Fibroblast of pulmonary artery (primary cell): ENCODE results near the gene KMT2E.

Experiments used
- DNase-seq: peaks from one replicate; pipeline ENCODE4 v3.0.0-alpha.2; 2010; ENCODE audit warnings: low read depth
- H3K4me3 ChIP-seq: replicated peaks from 2 replicates; pipeline ENCODE4 v1.5.1; 2011; ENCODE audit warnings: low read depth, mild to moderate bottlenecking, control low read depth, low read length, moderate library complexity
- TF ChIP-seq, protein P1 (sequence below): IDR thresholded peaks from 2 replicates; pipeline ENCODE4 v1.5.1; 2011; ENCODE audit warnings: mild to moderate bottlenecking, control low read depth, low read length, inconsistent platforms; ENCODE audit errors: missing control alignments

The KMT2E gene

DNA sequence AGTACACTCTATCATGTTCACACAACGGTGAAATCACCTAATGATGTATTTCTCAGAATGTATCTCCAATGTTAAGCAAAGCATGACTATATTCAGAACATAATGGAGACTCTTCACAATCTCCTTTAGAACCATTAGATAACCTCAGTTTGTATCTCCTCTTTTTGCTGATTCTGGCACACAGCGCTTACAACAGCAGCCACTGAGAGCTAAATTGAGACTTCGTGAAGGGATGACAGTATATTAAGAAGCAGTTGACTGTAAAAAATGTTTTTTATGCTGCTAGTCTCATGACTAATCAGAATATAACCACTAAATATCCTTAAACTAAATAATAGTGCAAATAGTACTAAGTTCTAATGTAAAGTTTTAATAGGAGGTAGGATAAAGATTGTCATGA is 46.9 kb downstream of the KMT2E start:
- H3K4me3 ChIP-seq = no peak overlapping the region
- TF ChIP-seq, protein P1, sequence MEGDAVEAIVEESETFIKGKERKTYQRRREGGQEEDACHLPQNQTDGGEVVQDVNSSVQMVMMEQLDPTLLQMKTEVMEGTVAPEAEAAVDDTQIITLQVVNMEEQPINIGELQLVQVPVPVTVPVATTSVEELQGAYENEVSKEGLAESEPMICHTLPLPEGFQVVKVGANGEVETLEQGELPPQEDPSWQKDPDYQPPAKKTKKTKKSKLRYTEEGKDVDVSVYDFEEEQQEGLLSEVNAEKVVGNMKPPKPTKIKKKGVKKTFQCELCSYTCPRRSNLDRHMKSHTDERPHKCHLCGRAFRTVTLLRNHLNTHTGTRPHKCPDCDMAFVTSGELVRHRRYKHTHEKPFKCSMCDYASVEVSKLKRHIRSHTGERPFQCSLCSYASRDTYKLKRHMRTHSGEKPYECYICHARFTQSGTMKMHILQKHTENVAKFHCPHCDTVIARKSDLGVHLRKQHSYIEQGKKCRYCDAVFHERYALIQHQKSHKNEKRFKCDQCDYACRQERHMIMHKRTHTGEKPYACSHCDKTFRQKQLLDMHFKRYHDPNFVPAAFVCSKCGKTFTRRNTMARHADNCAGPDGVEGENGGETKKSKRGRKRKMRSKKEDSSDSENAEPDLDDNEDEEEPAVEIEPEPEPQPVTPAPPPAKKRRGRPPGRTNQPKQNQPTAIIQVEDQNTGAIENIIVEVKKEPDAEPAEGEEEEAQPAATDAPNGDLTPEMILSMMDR = no peak
- DNase-seq = no peak

DNA sequence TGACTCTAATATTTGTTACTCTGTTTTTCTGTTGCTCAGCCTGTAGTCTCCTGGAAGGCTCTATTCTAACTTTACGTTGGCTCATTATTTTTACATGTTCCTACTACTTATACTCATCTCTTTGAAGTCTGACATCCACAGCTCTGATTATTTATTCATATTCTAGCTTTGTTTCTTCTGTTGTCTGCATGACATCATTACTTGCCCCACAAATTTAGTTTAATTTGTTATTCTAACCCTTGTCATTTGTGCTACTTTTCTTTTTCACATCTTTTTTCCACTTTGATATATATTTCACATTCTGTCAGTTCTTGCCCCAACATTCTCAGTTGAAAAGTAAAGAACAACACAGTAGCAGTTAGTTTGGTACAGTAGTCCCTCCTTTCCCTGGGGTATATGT is 51.1 kb downstream of the KMT2E start:
- H3K4me3 ChIP-seq = no peak overlapping the region
- no peak for DNase-seq
- TF ChIP-seq, protein P1 = no peak

DNA sequence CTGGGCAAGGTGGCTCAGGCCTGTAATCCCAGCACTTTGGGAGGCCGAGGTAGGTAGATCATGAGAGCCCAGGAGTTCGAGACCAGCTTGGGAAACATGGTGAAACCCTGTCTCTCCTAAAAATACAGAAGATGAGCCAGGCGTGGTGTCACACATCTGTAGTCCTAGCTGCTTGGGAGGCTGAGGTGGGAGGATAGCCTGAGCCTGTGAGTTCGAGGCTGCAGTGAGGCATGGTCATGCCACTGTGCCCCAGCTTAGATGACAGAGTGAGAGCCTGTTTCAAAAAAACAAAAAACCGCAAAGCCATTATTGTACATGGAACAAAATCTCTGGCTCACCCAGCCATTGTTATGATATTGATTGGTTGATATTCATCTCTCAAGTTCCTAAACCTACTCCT is 53.7 kb downstream of the KMT2E start:
- H3K4me3 ChIP-seq = no peak overlapping the region
- DNase-seq = no peak
- TF ChIP-seq, protein P1 = no peak

DNA sequence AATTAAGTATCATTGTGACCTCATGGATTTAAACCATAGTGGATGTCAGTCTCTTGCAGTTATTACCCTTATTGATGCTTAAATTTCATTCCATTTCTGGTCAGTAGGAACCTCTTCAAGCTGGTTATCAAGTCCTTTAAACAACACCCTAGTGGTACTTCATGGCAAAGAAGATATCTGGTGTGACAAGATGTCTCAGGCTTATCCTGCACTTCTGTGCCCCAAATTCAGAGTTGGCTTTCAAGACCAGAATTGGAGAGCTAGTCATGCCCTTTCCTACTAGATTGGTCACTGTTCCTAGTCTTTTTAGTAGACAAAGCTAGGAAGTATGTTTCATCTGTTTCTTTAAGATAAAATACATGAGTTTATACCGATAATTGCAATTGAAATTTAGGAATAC is 54.9 kb downstream of the KMT2E start:
- TF ChIP-seq, protein P1 = no peak
- DNase-seq = no peak
- no peak overlapping the region for H3K4me3 ChIP-seq

DNA sequence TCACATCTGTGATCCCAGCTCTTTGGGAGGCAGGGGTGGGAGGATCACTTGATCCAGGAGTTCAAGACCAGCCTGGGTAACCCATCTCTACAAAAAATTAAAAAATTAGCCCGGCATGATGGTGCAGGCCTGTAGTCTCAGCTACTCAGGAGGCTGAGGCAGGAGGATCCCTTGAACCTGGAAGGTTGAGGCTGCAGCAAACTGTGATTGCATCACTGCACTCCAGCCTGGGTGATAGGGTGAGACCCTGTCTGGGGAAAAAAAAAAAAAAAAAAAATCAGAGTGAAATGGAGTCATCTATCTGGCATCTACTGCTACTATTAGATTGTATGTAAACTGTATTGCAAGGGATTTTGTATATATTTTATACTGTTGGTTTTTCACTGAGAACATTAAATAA is 59.1 kb downstream of the KMT2E start:
- DNase-seq = no peak
- TF ChIP-seq, protein P1 = no peak
- no peak overlapping the region for H3K4me3 ChIP-seq

DNA sequence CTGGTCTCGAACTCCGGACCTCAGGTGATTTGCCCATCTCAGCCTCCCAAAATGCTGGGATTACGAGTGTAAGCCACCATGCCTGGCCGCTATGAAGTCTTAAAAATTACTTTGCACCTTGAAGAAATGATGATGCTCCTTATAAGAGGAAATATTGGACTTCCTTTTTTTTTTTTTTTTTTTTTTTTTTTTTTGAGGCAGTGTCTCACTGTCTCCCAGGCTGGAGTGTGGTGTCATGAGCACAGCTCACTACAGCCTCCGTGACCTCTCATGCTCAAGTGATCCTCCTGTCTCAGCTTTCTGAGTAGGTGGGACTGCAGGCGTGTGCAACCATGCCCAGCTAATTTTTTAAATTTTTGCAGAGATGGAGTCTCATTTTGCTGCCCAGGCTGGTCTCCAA is 65.3 kb downstream of the KMT2E start:
- DNase-seq = no peak
- H3K4me3 ChIP-seq = no peak overlapping the region
- TF ChIP-seq, protein P1 = no peak

DNA sequence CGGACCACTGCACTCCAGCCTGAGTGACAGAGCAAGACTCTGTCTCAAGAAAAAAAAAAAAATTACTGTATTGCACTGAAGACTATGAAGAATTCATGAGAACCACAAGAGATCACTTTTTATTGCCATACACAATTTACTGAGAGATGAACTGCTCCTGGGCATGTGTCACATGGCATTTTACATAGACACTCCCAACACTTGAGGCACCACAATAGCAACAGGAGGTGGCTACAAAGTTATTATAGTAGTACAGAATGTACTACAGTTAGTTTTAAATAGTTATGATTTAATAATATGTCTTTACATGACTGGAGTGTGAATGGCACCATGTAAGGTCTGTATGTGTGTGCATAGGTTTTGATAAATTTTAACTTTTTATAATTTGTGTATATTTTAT is 70.6 kb downstream of the KMT2E start:
- H3K4me3 ChIP-seq = no peak overlapping the region
- TF ChIP-seq, protein P1 = no peak
- DNase-seq = no peak
